Progenitor cell of endocrine pancreas (in vitro differentiated cells): ENCODE measurements around the gene SORCS2. TPM values are rescaled to one million over a fixed set of nuclear protein-coding genes. Genes with fewer than 3 reads are reported as not detected.

Source experiments
- DNase-seq: peaks from one replicate; pipeline ENCODE4 v3.0.0; 2021; ENCODE audit warnings: low spot score; ENCODE audit not compliant: unreplicated experiment
- H3K27ac Mint-ChIP-seq: 2 replicates; pipeline ENCODE4 v1.8.0; 2021; ENCODE audit warnings: mild to moderate bottlenecking, moderate library complexity, mixed read lengths
- H3K27me3 Mint-ChIP-seq: 2 replicates; pipeline ENCODE4 v1.8.0; 2021; ENCODE audit warnings: mixed read lengths
- H3K36me3 Mint-ChIP-seq: 2 replicates; pipeline ENCODE4 v1.8.0; 2022; ENCODE audit warnings: mixed read lengths; ENCODE audit not compliant: insufficient read depth
- H3K4me1 Mint-ChIP-seq: 2 replicates; pipeline ENCODE4 v1.8.0; 2021; ENCODE audit warnings: low read depth, mixed read lengths
- H3K4me3 Mint-ChIP-seq: 2 replicates; pipeline ENCODE4 v1.8.0; 2021; ENCODE audit warnings: low read depth, mild to moderate bottlenecking, moderate library complexity, mixed read lengths
- H3K9me3 Mint-ChIP-seq: 2 replicates; pipeline ENCODE4 v1.8.0; 2021; ENCODE audit warnings: low read depth, mixed read lengths
- total RNA-seq: library from RNA; stranded (reverse); gene quantifications from 2 replicates; pipeline ENCODE4 v1.2.1, GENCODE V29; 2021
- TF ChIP-seq, protein P1 (sequence below): fragments of 200-600 bp; sonication (generic); IDR thresholded peaks from one replicate; pipeline ENCODE4 v1.5.0; 2021; ENCODE audit warnings: antibody characterized with exemption, mild to moderate bottlenecking; ENCODE audit not compliant: unreplicated experiment

Gene SORCS2
- total RNA-seq, 1 donor from 2014 or later = 2.2 TPM

DNA sequence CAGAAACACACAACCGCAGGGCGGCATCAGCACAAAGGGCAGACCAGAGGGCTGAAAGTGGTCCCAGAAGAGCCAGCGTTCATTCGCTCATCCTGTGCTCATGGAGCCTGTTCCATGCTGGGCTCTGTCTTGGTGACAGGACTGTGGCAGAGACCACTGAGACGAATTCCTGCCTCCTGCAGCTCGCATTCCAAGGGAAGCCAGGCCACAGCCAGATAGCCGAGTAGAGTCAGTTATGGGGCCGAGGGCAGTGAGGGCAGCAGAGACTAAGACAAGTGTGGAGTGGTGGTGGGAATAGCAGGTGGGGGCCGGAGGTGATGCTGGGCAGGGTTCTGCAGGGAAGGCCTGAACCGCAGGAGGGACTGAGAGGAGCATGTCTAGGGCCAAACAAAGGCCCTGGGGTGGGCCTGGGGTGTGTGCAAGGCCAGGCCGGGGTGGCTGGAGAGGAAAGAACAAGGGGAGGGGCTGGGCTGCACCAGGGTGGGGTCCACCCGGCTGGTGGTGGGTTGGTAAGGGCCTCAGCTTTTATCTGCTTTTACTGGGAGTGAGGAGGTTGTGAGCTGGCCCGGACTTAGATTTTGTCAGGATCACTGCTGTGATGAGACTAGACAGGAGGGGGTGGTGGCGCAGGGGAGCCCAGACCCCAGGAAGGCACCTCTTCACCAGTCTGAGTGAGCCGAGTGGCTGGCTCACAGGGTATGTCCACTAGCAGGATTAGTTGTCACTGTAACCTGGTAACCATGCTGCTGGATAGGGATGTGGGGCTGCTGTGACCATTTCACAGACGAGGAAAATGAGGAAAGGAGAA, 236.1 kb downstream of the SORCS2 start:
- no peak for DNase-seq
- Mint-ChIP-seq H3K36me3 (no peaks in the 10 kb centered on the region), H3K27ac (peak overlapping the region; percentile 80), H3K4me3 (no peak overlapping the region), H3K4me1 (peaks cover 16% of the 10 kb centered on the region), H3K27me3 (no peaks in the 10 kb centered on the region), H3K9me3 (no peaks in the 10 kb centered on the region)
- TF ChIP-seq, protein P1, sequence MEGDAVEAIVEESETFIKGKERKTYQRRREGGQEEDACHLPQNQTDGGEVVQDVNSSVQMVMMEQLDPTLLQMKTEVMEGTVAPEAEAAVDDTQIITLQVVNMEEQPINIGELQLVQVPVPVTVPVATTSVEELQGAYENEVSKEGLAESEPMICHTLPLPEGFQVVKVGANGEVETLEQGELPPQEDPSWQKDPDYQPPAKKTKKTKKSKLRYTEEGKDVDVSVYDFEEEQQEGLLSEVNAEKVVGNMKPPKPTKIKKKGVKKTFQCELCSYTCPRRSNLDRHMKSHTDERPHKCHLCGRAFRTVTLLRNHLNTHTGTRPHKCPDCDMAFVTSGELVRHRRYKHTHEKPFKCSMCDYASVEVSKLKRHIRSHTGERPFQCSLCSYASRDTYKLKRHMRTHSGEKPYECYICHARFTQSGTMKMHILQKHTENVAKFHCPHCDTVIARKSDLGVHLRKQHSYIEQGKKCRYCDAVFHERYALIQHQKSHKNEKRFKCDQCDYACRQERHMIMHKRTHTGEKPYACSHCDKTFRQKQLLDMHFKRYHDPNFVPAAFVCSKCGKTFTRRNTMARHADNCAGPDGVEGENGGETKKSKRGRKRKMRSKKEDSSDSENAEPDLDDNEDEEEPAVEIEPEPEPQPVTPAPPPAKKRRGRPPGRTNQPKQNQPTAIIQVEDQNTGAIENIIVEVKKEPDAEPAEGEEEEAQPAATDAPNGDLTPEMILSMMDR = no peak

DNA sequence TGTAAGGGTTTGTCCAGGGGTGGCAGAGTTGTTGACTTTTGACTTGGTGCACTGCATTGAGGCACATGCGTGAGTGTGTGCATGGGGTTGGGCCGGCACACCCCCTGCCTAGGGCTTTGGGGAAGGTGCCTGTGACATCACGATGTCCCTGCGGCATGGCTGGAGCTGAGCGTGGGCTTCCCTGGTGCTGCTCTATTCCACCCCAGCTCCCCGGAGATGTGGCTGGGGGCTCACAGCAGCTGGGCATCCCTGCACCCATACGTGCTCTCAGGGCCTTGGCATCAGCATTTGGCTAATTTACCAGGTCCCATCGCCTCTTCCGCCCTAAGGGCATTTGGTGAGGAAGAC, 236.7 kb downstream of the SORCS2 start:
- no peak for DNase-seq
- Mint-ChIP-seq H3K27me3 (no peaks in the 10 kb centered on the region), H3K9me3 (no peaks in the 10 kb centered on the region), H3K36me3 (no peaks in the 10 kb centered on the region), H3K27ac (peak overlapping the region; percentile 29), H3K4me3 (no peak overlapping the region), H3K4me1 (peaks cover 16% of the 10 kb centered on the region)
- TF ChIP-seq, protein P1 = no peak

DNA sequence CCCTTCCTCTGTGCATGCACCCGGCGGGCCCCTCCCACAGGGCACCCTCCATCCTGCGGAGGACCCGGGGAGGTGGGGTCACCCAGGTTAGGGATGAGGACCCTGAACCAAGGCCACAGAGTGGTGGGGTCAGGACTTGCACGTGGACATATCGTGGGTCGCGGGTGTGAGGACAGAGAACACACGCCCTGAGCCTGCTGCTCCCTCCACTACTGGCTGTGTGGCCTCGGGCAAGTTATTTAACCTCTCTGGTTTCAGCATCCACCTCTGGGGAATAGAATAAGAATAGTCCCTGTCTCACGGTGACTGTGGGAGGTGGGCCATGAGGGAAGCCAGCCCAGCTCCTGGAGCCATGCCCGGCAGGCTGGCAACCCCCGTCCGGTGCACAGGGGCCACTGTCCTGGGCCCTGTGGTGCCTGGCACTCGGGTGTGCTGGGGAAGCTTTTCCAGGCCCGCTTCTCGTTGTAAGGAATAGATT, 237.3 kb downstream of the SORCS2 start:
- TF ChIP-seq, protein P1 = no peak
- no peak for DNase-seq
- Mint-ChIP-seq H3K27ac (no peak overlapping the region), H3K4me3 (no peak overlapping the region), H3K4me1 (peaks cover 16% of the 10 kb centered on the region), H3K36me3 (no peaks in the 10 kb centered on the region), H3K27me3 (no peaks in the 10 kb centered on the region), H3K9me3 (no peaks in the 10 kb centered on the region)

DNA sequence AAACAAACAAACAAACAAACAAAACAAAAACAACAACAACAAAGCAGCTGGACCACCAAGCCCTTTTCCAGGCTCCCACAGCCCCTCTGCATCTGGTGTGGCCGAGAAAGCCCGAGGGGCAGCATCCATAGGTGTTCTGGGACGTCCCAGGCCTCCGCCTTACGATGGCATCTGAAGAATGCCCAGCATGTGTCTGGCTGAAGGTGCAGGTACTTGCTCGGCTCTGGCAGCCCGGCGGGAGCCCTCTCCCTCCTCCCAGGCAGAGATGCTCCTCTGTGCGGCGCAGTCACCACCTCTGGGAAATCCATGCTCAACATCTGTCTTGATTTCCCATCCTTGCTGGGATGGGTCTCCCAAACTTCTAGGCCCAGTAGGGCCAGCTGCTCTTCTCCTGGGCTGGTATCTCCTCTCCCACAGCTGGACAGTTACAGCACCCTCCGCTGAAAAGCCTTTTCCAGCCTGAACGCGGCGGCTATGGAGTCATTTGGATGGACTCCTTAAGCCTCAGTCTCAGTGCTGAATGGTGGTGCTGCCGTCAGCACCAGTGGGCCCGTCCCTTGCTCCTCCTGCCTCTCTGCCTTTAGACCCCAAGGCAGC, 238.1 kb downstream of the SORCS2 start:
- TF ChIP-seq, protein P1 = no peak
- H3K4me3 Mint-ChIP-seq = no peak overlapping the region
- DNase-seq = no peak
- H3K36me3 Mint-ChIP-seq = no peaks in the 10 kb centered on the region
- no peaks in the 10 kb centered on the region for H3K27me3 Mint-ChIP-seq
- H3K27ac Mint-ChIP-seq = peak overlapping the region; percentile 78
- H3K9me3 Mint-ChIP-seq = no peaks in the 10 kb centered on the region
- peaks cover 22% of the 10 kb centered on the region for H3K4me1 Mint-ChIP-seq

DNA sequence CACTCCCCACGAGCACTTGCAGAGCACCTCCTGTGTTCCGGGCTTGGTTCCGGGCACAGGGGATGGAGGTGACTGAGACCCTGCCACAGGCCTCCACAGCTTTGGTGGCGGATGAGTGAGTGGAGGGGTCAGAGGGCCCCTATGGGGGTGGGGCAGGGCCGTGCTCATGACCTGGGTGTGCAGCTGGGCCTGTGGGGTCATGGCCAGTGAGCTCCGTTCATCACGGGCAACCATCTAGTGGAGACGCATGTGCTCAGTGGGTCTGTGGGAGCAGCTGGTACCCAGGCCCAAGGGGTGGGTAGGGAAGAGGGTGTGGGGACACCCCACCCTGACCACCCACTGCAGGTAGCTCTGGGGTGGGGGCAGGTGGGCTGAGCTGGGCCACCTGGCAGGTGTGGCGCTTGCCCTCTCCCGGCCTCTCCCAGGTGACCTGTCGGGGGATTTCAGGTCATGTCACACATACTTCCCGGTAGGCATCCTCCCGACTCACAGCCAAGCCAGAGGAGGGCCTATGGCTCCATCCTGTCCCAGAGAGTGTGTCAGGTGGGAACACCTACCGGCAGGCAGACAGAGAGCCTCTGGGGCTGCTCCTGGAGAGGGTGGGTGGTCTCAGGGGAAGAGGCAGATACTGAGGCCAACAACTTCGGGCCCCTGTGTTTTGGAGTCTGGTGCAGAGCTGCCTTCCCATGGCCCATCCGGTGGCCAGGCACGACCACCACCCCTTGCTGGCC, 238.8 kb downstream of the SORCS2 start:
- DNase-seq = no peak
- no peaks in the 10 kb centered on the region for H3K9me3 Mint-ChIP-seq
- TF ChIP-seq, protein P1 = no peak
- H3K4me1 Mint-ChIP-seq = peaks cover 28% of the 10 kb centered on the region
- H3K27me3 Mint-ChIP-seq = no peaks in the 10 kb centered on the region
- peak overlapping the region; percentile 78 for H3K27ac Mint-ChIP-seq
- H3K4me3 Mint-ChIP-seq = no peak overlapping the region
- H3K36me3 Mint-ChIP-seq = no peaks in the 10 kb centered on the region
